GM18858 (cell line): ENCODE measurements around the gene DNAH17.

Experiments used
- ATAC-seq: cut with Tn5 transposase; IDR thresholded peaks from one replicate; pipeline ENCODE4 v1.9.1; 2021; ENCODE audit not compliant: unreplicated experiment

The DNAH17 gene

GRCh38 chr17:78607038-78607437 is 29.8 kb upstream of the DNAH17 start:
- ATAC-seq, result no peak

- ATAC-seq, result no peak
Observed at GRCh38 chr17:78605886-78606285, 28.7 kb upstream of the DNAH17 start.

- no peak for ATAC-seq
Observed at GRCh38 chr17:78605429-78605828, 28.2 kb upstream of the DNAH17 start.

GRCh38 chr17:78602246-78602645 is 25.1 kb upstream of the DNAH17 start:
- ATAC-seq, result no peak

GRCh38 chr17:78601577-78602190 is 24.5 kb upstream of the DNAH17 start:
- no peak for ATAC-seq

GRCh38 chr17:78600181-78600721 is 23.1 kb upstream of the DNAH17 start:
- no peak for ATAC-seq

- no peak for ATAC-seq
Observed at GRCh38 chr17:78599419-78599818, 22.2 kb upstream of the DNAH17 start.

GRCh38 chr17:78598013-78598471 is 20.8 kb upstream of the DNAH17 start:
- no peak for ATAC-seq

GRCh38 chr17:78596871-78597764 is 19.9 kb upstream of the DNAH17 start:
- ATAC-seq, result no peak

GRCh38 chr17:78595135-78595810 is 18.1 kb upstream of the DNAH17 start:
- ATAC-seq, result no peak

GRCh38 chr17:78592991-78593329 is 15.8 kb upstream of the DNAH17 start:
- ATAC-seq, result no peak

GRCh38 chr17:78591263-78591671 is 14.1 kb upstream of the DNAH17 start:
- no peak for ATAC-seq

- ATAC-seq, result no peak
Observed at GRCh38 chr17:78589885-78590284, 12.7 kb upstream of the DNAH17 start.

- ATAC-seq, result no peak
Observed at GRCh38 chr17:78589031-78589675, 12.0 kb upstream of the DNAH17 start.

GRCh38 chr17:78588258-78589030 is 11.2 kb upstream of the DNAH17 start:
- ATAC-seq, result no peak

- no peak for ATAC-seq
Observed at GRCh38 chr17:78585006-78585630, 7.9 kb upstream of the DNAH17 start.

- no peak for ATAC-seq
Observed at GRCh38 chr17:78583091-78583490, 5.9 kb upstream of the DNAH17 start.

GRCh38 chr17:78581304-78581703 is 4.1 kb upstream of the DNAH17 start:
- ATAC-seq, result no peak

- no peak for ATAC-seq
Observed at GRCh38 chr17:78580277-78580804, 3.1 kb upstream of the DNAH17 start.
